PC-3 (cell line): ENCODE data around the gene TP53.
"Not testable (repeated sequence)": the region's sequence is repeated elsewhere in the genome, so short reads cannot be mapped to it uniquely, and the experiment has no call there.

Experiments used
- CTCF ChIP-seq: fragments of 300-600 bp; sonication (generic); conservative IDR thresholded peaks from 2 replicates; pipeline ENCODE4 v1.5.1; 2017; ENCODE audit warnings: antibody characterized with exemption, low read depth, mild to moderate bottlenecking, low read length
- EZH2 ChIP-seq: fragments of 300-600 bp; sonication (generic); IDR thresholded peaks from one replicate; pipeline ENCODE4 v1.6.1; 2017; ENCODE audit warnings: antibody characterized with exemption, mild to moderate bottlenecking, low read length; ENCODE audit not compliant: unreplicated experiment
- EZH2phosphoT487 ChIP-seq: fragments of 300-600 bp; sonication (generic); IDR thresholded peaks from 2 replicates; pipeline ENCODE4 v1.6.1; 2018; ENCODE audit warnings: mild to moderate bottlenecking, antibody characterized with exemption, low read length, borderline replicate concordance

- TF ChIP-seq EZH2, CTCF, EZH2phosphoT487: not testable (repeated sequence)
Measured at GRCh38 chr17:7625749-7626148, 61.5 kb downstream of the TP53 start.
